ENCODE measurements around the gene MYH11. TPM values are rescaled to one million over a fixed set of nuclear protein-coding genes. Genes with fewer than 3 reads are reported as not detected.

The MYH11 gene
- total RNA-seq, 4 donors from 2014 or later, result 5.6 to 57.7 (median 20.4) TPM

DNA sequence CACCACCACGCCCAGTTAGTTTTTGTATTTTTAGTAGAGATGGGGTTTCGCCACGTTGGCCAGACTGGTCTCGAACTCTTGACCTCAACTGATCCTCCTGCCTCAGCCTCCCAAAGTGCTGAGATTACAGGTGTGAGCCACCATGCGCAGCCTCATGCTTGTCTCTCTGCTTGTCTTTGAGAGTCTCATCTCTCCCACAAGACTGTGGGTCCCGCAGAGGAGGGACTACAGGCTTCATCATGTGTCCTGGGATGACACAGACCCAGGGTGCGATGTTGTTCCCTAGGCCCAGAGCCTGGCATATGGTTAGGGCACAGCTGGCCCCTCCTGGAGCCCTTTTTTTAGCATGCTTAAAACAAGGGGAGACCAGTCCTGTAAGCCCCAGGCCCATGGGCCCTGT, 104.9 kb downstream of the MYH11 start:
- intact Hi-C loops (cut with DNase I; ENCODE audit: low total_unique reads), result no loop called here
- in situ Hi-C loops (cut with MboI; ENCODE audit: low sequenced_read_pairs in 4 of 4), result loop anchor here in 1 of 4 donors (25.0 kb wide), 1 partner anchor 360 kb away; no protein-coding TSS in a partner anchor
- no peak overlapping the region for H3K4me3 ChIP-seq
- no peak overlapping the region for H3K27ac ChIP-seq
- no peaks in the 10 kb centered on the region for H3K4me1 ChIP-seq
- H3K9me3 ChIP-seq, result no peaks in the 10 kb centered on the region
- DNase-seq (no peak), ATAC-seq (no peak)
- TF ChIP-seq, protein P1, sequence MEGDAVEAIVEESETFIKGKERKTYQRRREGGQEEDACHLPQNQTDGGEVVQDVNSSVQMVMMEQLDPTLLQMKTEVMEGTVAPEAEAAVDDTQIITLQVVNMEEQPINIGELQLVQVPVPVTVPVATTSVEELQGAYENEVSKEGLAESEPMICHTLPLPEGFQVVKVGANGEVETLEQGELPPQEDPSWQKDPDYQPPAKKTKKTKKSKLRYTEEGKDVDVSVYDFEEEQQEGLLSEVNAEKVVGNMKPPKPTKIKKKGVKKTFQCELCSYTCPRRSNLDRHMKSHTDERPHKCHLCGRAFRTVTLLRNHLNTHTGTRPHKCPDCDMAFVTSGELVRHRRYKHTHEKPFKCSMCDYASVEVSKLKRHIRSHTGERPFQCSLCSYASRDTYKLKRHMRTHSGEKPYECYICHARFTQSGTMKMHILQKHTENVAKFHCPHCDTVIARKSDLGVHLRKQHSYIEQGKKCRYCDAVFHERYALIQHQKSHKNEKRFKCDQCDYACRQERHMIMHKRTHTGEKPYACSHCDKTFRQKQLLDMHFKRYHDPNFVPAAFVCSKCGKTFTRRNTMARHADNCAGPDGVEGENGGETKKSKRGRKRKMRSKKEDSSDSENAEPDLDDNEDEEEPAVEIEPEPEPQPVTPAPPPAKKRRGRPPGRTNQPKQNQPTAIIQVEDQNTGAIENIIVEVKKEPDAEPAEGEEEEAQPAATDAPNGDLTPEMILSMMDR (IDR thresholded peaks at IDR 0.05 in 4 of 5, conservative IDR thresholded peaks at IDR 0.05 in 1 of 5), result no peak
- no peak for TF ChIP-seq POLR2A (IDR thresholded peaks at IDR 0.05)
- H3K36me3 ChIP-seq, result no peaks in the 10 kb centered on the region
- H3K27me3 ChIP-seq, result no peaks in the 10 kb centered on the region

DNA sequence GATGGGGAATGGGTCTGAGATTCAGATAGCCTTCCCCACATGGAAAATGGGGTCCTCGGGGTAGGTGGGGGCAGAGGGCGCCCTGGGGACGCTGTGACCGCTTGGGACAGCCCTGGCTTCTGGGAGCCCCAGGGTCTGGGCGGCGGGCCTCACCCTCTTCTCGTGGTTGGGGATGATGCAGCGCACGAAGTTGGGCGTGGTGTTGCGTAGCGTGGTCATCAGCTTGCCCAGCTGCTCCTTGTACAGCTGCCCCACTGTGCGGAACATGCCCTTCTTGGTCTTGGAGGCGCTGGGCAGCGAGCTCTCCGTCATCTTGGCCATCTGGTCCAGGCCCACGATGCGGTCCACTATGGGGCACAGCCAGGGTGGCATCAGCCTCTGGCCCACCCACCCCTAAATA, 106.8 kb downstream of the MYH11 start:
- in situ Hi-C loops (cut with MboI; ENCODE audit: low sequenced_read_pairs in 4 of 4) (loop anchor here in 1 of 4 donors (25.0 kb wide), 1 partner anchor 362 kb away; no protein-coding TSS in a partner anchor), intact Hi-C loops (cut with DNase I; ENCODE audit: low total_unique reads) (no loop called here)
- Histone ChIP-seq H3K9me3 (no peaks in the 10 kb centered on the region), H3K36me3 (no peaks in the 10 kb centered on the region), H3K4me1 (no peaks in the 10 kb centered on the region), H3K27ac (no peak overlapping the region), H3K4me3 (no peak overlapping the region), H3K27me3 (no peaks in the 10 kb centered on the region)
- TF ChIP-seq POLR2A (IDR thresholded peaks at IDR 0.05), result no peak
- TF ChIP-seq, protein P1 (IDR thresholded peaks at IDR 0.05 in 4 of 5, conservative IDR thresholded peaks at IDR 0.05 in 1 of 5), result no peak
- DNase-seq, result no peak
- no peak for ATAC-seq

DNA sequence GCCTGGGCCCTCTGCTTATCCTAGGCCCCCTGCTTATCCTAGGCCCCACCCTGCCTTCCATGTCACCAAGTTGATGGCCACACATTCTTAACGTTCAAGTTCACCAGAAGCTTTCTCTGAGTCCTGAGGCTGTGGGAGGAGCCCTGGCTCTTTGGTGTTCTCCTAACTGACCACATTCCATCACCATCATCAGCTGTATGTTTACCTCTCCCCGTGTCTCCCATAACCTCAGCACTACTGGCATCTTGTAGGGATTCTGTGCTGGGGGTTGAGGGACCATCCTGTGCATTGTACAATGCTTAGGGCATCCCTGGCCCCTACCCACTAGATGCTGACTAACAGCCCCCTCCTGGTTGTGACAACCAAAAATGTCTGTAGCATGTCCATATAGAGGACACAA, 107.5 kb downstream of the MYH11 start:
- intact Hi-C loops (cut with DNase I; ENCODE audit: low total_unique reads) (no loop called here), in situ Hi-C loops (cut with MboI; ENCODE audit: low sequenced_read_pairs in 4 of 4) (no loop called here)
- H3K27me3 ChIP-seq, result no peaks in the 10 kb centered on the region
- ATAC-seq (no peak), DNase-seq (no peak)
- TF ChIP-seq, protein P1 (IDR thresholded peaks at IDR 0.05 in 4 of 5, conservative IDR thresholded peaks at IDR 0.05 in 1 of 5), result no peak
- no peak for TF ChIP-seq POLR2A (IDR thresholded peaks at IDR 0.05)
- no peak overlapping the region for H3K4me3 ChIP-seq
- H3K36me3 ChIP-seq, result no peaks in the 10 kb centered on the region
- H3K27ac ChIP-seq, result no peak overlapping the region
- no peaks in the 10 kb centered on the region for H3K9me3 ChIP-seq
- no peaks in the 10 kb centered on the region for H3K4me1 ChIP-seq

DNA sequence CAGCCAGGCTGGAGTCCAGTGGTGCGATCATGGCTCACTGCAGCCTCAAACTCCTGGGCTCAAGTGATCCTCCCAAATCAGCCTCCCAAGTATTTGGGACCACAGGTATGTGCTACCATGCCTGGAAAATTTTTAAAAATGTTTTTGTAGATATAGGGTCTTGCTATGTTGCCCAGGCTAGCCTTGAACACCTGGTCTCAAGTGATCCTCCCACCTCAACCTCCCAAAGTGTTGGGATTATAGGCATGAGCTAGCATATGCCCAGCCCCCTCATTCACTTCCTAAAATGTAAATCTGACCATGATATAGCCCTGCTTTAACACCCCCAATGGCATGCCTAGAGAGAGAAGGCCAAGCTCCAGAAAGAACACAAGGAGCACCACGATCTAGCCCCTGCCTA, 108.2 kb downstream of the MYH11 start:
- ATAC-seq, result no peak
- H3K9me3 ChIP-seq, result no peaks in the 10 kb centered on the region
- no peak for TF ChIP-seq POLR2A (IDR thresholded peaks at IDR 0.05)
- DNase-seq, result no peak
- no peaks in the 10 kb centered on the region for H3K36me3 ChIP-seq
- no peak overlapping the region for H3K27ac ChIP-seq
- no peaks in the 10 kb centered on the region for H3K27me3 ChIP-seq
- no peaks in the 10 kb centered on the region for H3K4me1 ChIP-seq
- intact Hi-C loops (cut with DNase I; ENCODE audit: low total_unique reads) (no loop called here), in situ Hi-C loops (cut with MboI; ENCODE audit: low sequenced_read_pairs in 4 of 4) (no loop called here)
- no peak overlapping the region for H3K4me3 ChIP-seq

DNA sequence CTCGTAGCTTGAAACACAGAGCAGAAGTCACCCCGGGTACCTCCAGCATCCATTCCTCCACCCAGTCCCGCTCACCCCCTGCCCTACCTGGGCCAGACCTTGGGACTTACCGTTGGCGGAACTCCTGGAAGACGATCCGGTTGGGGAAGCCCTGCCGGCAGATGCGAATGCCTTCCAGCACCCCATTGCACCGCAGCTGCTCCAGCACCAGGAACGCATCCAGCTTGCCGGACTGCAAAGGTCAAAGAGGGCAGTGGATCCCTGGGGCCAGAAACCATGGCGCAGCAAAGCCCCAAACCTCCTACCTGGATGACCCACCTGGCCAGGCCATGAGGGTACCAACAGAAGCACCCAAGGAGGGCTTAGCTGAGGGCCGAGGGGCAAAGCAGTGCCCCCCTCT, 108.9 kb downstream of the MYH11 start:
- no peaks in the 10 kb centered on the region for H3K9me3 ChIP-seq
- no peak for TF ChIP-seq POLR2A (IDR thresholded peaks at IDR 0.05)
- TF ChIP-seq, protein P1 (IDR thresholded peaks at IDR 0.05 in 4 of 5, conservative IDR thresholded peaks at IDR 0.05 in 1 of 5), result no peak
- H3K4me3 ChIP-seq, result no peak overlapping the region
- H3K27me3 ChIP-seq, result no peaks in the 10 kb centered on the region
- no peak for DNase-seq
- no peaks in the 10 kb centered on the region for H3K4me1 ChIP-seq
- in situ Hi-C loops (cut with MboI; ENCODE audit: low sequenced_read_pairs in 4 of 4) (no loop called here), intact Hi-C loops (cut with DNase I; ENCODE audit: low total_unique reads) (no loop called here)
- no peaks in the 10 kb centered on the region for H3K36me3 ChIP-seq
- ATAC-seq, result no peak
- no peak overlapping the region for H3K27ac ChIP-seq

Data from gastrocnemius medialis (tissue), 4 donors.